Measurements from ENCODE around the gene MCTP1. TPM values are rescaled to one million over a fixed set of nuclear protein-coding genes. Genes with fewer than 3 reads are reported as not detected.

MCTP1 gene
- total RNA-seq, 4 donors from 2014 or later, result 5.4 to 22.1 (median 5.8) TPM

DNA sequence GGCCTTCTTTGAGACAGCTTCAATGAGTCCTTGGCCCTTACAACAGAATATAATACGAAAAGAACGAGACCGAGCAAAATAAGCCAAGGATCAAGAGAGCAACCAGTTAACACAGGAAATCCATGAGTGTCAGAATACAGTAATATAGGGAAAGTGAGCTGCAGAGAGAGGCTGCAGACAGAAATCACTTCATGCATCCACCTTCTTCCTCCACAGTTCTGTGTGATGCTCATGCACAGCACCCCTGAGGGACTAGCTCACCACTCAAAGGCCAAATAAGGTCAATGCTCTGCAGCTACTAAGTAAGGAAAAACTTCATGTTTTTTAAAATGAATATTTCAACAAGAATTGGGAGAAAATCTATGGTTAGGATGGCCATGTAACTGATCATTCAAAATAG is 257.1 kb downstream of the MCTP1 start:
- no peak overlapping the region for H3K27ac ChIP-seq
- H3K4me1 ChIP-seq, result no peaks in the 10 kb centered on the region
- H3K27me3 ChIP-seq, result no peaks in the 10 kb centered on the region
- no peak overlapping the region for H3K4me3 ChIP-seq
- H3K9me3 ChIP-seq, result no peaks in the 10 kb centered on the region
- in situ Hi-C loops (cut with MboI; ENCODE audit: low sequenced_read_pairs in 4 of 4) (no loop called here), intact Hi-C loops (cut with DNase I; ENCODE audit: low total_unique reads) (no loop called here)
- no peaks in the 10 kb centered on the region for H3K36me3 ChIP-seq
- TF ChIP-seq POLR2A (IDR thresholded peaks at IDR 0.05), result no peak
- TF ChIP-seq, protein P1, sequence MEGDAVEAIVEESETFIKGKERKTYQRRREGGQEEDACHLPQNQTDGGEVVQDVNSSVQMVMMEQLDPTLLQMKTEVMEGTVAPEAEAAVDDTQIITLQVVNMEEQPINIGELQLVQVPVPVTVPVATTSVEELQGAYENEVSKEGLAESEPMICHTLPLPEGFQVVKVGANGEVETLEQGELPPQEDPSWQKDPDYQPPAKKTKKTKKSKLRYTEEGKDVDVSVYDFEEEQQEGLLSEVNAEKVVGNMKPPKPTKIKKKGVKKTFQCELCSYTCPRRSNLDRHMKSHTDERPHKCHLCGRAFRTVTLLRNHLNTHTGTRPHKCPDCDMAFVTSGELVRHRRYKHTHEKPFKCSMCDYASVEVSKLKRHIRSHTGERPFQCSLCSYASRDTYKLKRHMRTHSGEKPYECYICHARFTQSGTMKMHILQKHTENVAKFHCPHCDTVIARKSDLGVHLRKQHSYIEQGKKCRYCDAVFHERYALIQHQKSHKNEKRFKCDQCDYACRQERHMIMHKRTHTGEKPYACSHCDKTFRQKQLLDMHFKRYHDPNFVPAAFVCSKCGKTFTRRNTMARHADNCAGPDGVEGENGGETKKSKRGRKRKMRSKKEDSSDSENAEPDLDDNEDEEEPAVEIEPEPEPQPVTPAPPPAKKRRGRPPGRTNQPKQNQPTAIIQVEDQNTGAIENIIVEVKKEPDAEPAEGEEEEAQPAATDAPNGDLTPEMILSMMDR (IDR thresholded peaks at IDR 0.05 in 4 of 5, conservative IDR thresholded peaks at IDR 0.05 in 1 of 5), result no peak
- ATAC-seq (no peak), DNase-seq (no peak)

DNA sequence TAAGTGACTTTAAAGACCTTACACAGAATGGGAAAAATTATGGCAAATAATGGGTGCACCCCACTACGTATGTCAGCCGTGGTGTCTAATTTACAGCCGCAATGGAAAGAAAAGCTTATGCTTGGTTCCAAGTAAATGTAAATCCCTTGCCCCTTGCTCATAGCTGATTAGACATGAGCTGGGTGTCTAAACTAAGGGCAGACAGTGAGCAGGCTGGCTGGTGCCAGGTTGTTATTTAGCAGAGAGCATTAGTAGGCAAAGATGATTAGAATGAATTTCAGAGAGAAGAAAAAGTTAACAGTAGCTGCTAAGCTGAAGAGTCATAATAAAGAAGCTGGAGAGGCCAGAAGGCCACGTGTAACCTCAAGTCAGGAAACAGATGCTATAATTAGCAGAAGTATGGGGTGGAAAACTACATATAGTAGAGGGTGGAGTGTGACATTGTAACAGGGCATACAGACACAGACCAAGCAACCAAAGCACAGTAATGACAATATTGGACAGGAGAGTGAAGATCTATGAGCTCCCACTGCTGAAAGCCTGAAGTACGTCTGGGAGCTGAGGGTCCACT is 257.7 kb downstream of the MCTP1 start:
- no peak for TF ChIP-seq POLR2A (IDR thresholded peaks at IDR 0.05)
- TF ChIP-seq, protein P1 (IDR thresholded peaks at IDR 0.05 in 4 of 5, conservative IDR thresholded peaks at IDR 0.05 in 1 of 5), result no peak
- no peak overlapping the region for H3K27ac ChIP-seq
- no peak for ATAC-seq

DNA sequence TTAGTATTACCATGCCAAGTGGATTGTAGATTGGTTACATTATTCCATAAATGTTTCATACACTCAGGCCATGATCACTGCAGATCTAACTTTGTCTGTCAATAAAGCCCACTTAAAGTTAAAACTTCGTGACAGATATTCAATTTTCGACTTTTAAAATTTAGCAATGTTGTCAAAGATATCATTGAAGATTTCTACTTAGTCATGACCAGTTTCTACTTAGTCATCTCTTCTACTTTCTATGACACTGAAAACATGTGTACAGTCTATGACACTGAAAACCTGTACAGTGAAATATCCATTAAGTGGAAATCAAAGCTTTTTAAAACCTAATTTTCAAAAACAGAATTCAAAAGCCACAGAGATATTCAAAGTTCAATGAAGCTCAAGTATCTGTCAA is 258.2 kb downstream of the MCTP1 start:
- ATAC-seq (no peak), DNase-seq (no peak)
- H3K4me1 ChIP-seq, result no peaks in the 10 kb centered on the region
- intact Hi-C loops (cut with DNase I; ENCODE audit: low total_unique reads) (no loop called here), in situ Hi-C loops (cut with MboI; ENCODE audit: low sequenced_read_pairs in 4 of 4) (no loop called here)
- TF ChIP-seq, protein P1 (IDR thresholded peaks at IDR 0.05 in 4 of 5, conservative IDR thresholded peaks at IDR 0.05 in 1 of 5), result no peak
- no peak for TF ChIP-seq POLR2A (IDR thresholded peaks at IDR 0.05)
- H3K9me3 ChIP-seq, result no peaks in the 10 kb centered on the region
- H3K27ac ChIP-seq, result no peak overlapping the region
- H3K36me3 ChIP-seq, result no peaks in the 10 kb centered on the region
- H3K27me3 ChIP-seq, result no peaks in the 10 kb centered on the region
- no peak overlapping the region for H3K4me3 ChIP-seq

More for the DNA sequence above, 257.7 kb downstream of the MCTP1 start:
- H3K4me3 ChIP-seq, result no peak overlapping the region
- H3K27me3 ChIP-seq, result no peaks in the 10 kb centered on the region
- no peaks in the 10 kb centered on the region for H3K9me3 ChIP-seq
- in situ Hi-C loops (cut with MboI; ENCODE audit: low sequenced_read_pairs in 4 of 4) (no loop called here), intact Hi-C loops (cut with DNase I; ENCODE audit: low total_unique reads) (no loop called here)
- no peaks in the 10 kb centered on the region for H3K36me3 ChIP-seq
- H3K4me1 ChIP-seq, result no peaks in the 10 kb centered on the region
- no peak for DNase-seq

DNA sequence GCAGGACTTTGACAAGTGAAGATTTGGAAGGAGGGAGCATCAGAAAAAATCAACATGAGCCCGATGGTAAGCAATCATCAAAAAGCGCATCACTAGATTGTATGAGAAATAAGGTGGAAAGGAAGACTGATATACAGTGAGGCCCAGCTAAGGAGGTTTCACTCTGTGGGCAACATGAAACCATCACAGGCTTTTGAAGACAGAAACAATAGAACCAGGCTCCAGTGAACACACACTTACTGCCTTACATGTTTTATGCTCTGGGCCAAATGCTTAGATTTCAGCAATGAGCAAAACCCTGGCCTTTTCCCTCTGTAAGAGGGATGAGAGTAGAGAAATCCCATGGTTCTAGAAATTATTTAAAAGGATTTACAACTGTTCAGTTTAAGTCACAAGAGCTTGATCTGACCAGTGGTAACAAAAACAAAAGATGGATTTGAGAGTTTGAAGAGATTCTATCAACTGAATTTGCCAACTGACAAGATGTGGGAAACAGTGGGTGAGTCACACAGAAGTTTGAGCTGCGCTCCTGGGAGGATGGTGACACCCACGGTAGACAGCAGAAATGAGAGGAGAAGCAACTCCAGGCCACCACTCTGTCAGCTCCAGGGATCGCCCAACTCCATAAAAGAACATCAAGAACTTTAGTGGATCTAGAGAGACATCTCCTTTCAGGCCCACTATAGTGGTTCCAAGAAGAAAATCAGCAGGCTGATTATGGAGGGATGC is 261.8 kb downstream of the MCTP1 start:
- TF ChIP-seq, protein P1 (IDR thresholded peaks at IDR 0.05 in 4 of 5, conservative IDR thresholded peaks at IDR 0.05 in 1 of 5), result no peak
- no peak for TF ChIP-seq POLR2A (IDR thresholded peaks at IDR 0.05)
- ATAC-seq, result no peak
- in situ Hi-C loops (cut with MboI; ENCODE audit: low sequenced_read_pairs in 4 of 4), result no loop called here
- H3K27me3 ChIP-seq, result no peaks in the 10 kb centered on the region
- no peak overlapping the region for H3K4me3 ChIP-seq
- no peak overlapping the region for H3K27ac ChIP-seq
- no peaks in the 10 kb centered on the region for H3K9me3 ChIP-seq
- H3K36me3 ChIP-seq, result no peaks in the 10 kb centered on the region
- no peaks in the 10 kb centered on the region for H3K4me1 ChIP-seq
- no peak for DNase-seq
- intact Hi-C loops (cut with DNase I; ENCODE audit: low total_unique reads), result no loop called here
